GM19468 (cell line): ENCODE results near the gene LIN7C.
"Not testable (repeated sequence)": the region's sequence is repeated elsewhere in the genome, so short reads cannot be mapped to it uniquely, and the experiment has no call there.

ENCODE experiments used
- ATAC-seq: cut with Tn5 transposase; IDR thresholded peaks from one replicate; pipeline ENCODE4 v1.9.1; 2021; ENCODE audit warnings: mild to moderate bottlenecking, moderate library complexity, moderate number of reproducible peaks; ENCODE audit not compliant: unreplicated experiment; ENCODE audit errors: extremely low read depth

Gene LIN7C

GRCh38 chr11:27455667-27456066, 50.9 kb downstream of the LIN7C start:
- ATAC-seq = no peak

- no peak for ATAC-seq
These were observed 52.9 kb downstream of the LIN7C start for GRCh38 chr11:27453701-27454100.

- ATAC-seq = no peak
These were observed 54.4 kb downstream of the LIN7C start for GRCh38 chr11:27452147-27452546.

- no peak for ATAC-seq
These were observed 55.2 kb downstream of the LIN7C start for GRCh38 chr11:27451244-27451965.

- not testable (repeated sequence) for ATAC-seq
These were observed 58.4 kb downstream of the LIN7C start for GRCh38 chr11:27448184-27448540.

- ATAC-seq = no peak
These were observed 59.0 kb downstream of the LIN7C start for GRCh38 chr11:27447288-27448183.

- ATAC-seq = no peak
These were observed 60.9 kb downstream of the LIN7C start for GRCh38 chr11:27445625-27446024.

GRCh38 chr11:27444801-27445215, 61.8 kb downstream of the LIN7C start:
- no peak for ATAC-seq
